ENCODE data around the gene ATAD3A. TPM values are rescaled to one million over a fixed set of nuclear protein-coding genes. Genes with fewer than 3 reads are reported as not detected.

ATAD3A gene
- total and polyA plus RNA-seq, 2 experiments from 2014 or later: 36.5 to 80.3 TPM

DNA sequence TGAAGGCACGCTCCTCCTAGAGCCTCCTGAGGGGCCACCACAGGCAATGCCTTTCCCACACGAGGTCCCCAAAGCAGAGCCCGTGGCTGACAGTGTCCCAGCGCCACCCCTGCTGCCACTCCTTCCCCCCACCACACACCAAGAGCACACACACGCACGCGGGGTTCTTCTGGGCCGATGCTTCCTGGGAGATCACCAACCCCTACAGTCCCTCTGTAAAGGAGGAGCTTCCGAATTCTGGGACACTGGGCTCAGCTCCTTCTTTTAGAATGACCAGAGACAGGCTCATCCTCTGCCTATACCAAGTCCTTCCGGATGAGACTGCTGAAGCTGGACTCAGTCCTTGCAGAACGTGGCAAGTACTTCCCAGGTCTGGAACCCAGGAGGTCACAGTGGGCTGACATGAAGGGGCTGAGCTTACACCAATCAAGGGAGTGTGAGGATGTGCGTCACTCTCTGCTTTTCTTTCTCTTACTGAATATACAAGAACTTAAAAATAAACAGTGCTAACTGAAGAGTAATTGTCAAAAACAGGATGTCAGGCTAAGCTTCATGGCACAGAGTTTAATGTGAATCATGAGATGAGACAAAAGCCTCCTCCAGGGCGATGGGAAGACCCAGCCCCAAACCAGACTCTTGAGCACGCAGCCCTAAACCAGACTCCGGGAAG is 50.0 kb downstream of the ATAD3A start:
- Histone ChIP-seq H2AFZ (no peak overlapping the region), H3K4me3 (no peak overlapping the region), H3K27me3 (ENCODE audit: insufficient read depth) (no peaks in the 10 kb centered on the region), H3K79me2 (replicated peaks; ENCODE audit: insufficient read depth) (peaks cover 40% of the 10 kb centered on the region), H3F3A (replicated peaks; ENCODE audit: low read depth) (peaks cover 27% of the 10 kb centered on the region), H3K4me2 (no peak overlapping the region), H3K27ac (ENCODE audit: low read depth) (no peak overlapping the region), H4K20me1 (replicated peaks; ENCODE audit: insufficient read depth) (peaks cover 36% of the 10 kb centered on the region), H3K4me1 (ENCODE audit: insufficient read depth) (peaks cover 1% of the 10 kb centered on the region; the same call in 1 of the 2 replicates), H3K9me2 (ENCODE audit: insufficient read depth) (no peaks in the 10 kb centered on the region), H3K36me3 (ENCODE audit: insufficient read depth) (peaks cover 23% of the 10 kb centered on the region)
- DNase-seq (ENCODE audit: low spot score) (no peak), ATAC-seq (no peak)
- Mint-ChIP-seq H3K4me3 (no peak overlapping the region), H3K9me3 (no peaks in the 10 kb centered on the region; the same call in 2 of the 3 replicates), H3K36me3 (ENCODE audit: low read depth) (peaks cover 59% of the 10 kb centered on the region), H3K27ac (peak overlapping the region; percentile 77), H3K4me1 (peaks cover under 1% of the 10 kb centered on the region; the same call in 2 of the 3 replicates), H3K27me3 (ENCODE audit: insufficient read depth, low read depth, poor library complexity) (peaks cover 19% of the 10 kb centered on the region)
- TF ChIP-seq EZH2phosphoT487 (IDR thresholded peaks at IDR 0.05; ENCODE audit: unreplicated experiment): no peak
- TF ChIP-seq STAT1 (IDR thresholded peaks at IDR 0.05; ENCODE audit: unreplicated experiment): no peak
- TF ChIP-seq ZNF331 (CRISPR knock-in tag; IDR thresholded peaks at IDR 0.05; ENCODE audit: low read depth): no peak
- no peak for TF ChIP-seq CTCF (conservative IDR thresholded peaks at IDR 0.05; ENCODE audit: low read depth in 2 of 2)
- TF ChIP-seq CREB1 (CRISPR knock-in tag; IDR thresholded peaks at IDR 0.05; ENCODE audit: low read depth): no peak
- TF ChIP-seq, protein P1, sequence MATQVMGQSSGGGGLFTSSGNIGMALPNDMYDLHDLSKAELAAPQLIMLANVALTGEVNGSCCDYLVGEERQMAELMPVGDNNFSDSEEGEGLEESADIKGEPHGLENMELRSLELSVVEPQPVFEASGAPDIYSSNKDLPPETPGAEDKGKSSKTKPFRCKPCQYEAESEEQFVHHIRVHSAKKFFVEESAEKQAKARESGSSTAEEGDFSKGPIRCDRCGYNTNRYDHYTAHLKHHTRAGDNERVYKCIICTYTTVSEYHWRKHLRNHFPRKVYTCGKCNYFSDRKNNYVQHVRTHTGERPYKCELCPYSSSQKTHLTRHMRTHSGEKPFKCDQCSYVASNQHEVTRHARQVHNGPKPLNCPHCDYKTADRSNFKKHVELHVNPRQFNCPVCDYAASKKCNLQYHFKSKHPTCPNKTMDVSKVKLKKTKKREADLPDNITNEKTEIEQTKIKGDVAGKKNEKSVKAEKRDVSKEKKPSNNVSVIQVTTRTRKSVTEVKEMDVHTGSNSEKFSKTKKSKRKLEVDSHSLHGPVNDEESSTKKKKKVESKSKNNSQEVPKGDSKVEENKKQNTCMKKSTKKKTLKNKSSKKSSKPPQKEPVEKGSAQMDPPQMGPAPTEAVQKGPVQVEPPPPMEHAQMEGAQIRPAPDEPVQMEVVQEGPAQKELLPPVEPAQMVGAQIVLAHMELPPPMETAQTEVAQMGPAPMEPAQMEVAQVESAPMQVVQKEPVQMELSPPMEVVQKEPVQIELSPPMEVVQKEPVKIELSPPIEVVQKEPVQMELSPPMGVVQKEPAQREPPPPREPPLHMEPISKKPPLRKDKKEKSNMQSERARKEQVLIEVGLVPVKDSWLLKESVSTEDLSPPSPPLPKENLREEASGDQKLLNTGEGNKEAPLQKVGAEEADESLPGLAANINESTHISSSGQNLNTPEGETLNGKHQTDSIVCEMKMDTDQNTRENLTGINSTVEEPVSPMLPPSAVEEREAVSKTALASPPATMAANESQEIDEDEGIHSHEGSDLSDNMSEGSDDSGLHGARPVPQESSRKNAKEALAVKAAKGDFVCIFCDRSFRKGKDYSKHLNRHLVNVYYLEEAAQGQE (IDR thresholded peaks at IDR 0.05; ENCODE audit: unreplicated experiment): no peak
- TF ChIP-seq NANOG (IDR thresholded peaks at IDR 0.05; ENCODE audit: borderline replicate concordance): no peak
- TF ChIP-seq, protein P2, sequence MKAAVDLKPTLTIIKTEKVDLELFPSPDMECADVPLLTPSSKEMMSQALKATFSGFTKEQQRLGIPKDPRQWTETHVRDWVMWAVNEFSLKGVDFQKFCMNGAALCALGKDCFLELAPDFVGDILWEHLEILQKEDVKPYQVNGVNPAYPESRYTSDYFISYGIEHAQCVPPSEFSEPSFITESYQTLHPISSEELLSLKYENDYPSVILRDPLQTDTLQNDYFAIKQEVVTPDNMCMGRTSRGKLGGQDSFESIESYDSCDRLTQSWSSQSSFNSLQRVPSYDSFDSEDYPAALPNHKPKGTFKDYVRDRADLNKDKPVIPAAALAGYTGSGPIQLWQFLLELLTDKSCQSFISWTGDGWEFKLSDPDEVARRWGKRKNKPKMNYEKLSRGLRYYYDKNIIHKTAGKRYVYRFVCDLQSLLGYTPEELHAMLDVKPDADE (IDR thresholded peaks at IDR 0.05): no peak
- no peak for TF ChIP-seq POLR2AphosphoS5 (IDR thresholded peaks at IDR 0.05; ENCODE audit: low read depth)
- no peak for TF ChIP-seq EZH2 (IDR thresholded peaks at IDR 0.05; ENCODE audit: low read depth, unreplicated experiment)
- no peak for TF ChIP-seq ZNF114 (CRISPR knock-in tag; IDR thresholded peaks at IDR 0.05)
- TF ChIP-seq ZNF462 (CRISPR knock-in tag; IDR thresholded peaks at IDR 0.05): no peak
- no peak for TF ChIP-seq JUNB (IDR thresholded peaks at IDR 0.05; ENCODE audit: unreplicated experiment)

Data from GM23338 (cell line).